Trophoblast cell (in vitro differentiated cells and primary cell): ENCODE measurements around the gene NFATC1.
A peak's percentile ranks its signal among the peaks of the same experiment; 100 is the strongest.

Source experiments
- DNase-seq, 2 donors: peaks; one replicate each; pipeline ENCODE4 v3.0.0-alpha.2; 2016
- H2AFZ ChIP-seq: 2 replicates; pipeline ENCODE4 v1.6.1; 2013; ENCODE audit warnings: low read length, moderate library complexity, mild to moderate bottlenecking; ENCODE audit not compliant: insufficient read depth, poor library complexity
- H2AK5ac ChIP-seq: 2 replicates; pipeline ENCODE4 v1.6.1; 2013; ENCODE audit warnings: mild to moderate bottlenecking, low read length
- H2BK120ac ChIP-seq: 2 replicates; pipeline ENCODE4 v1.6.1; 2013; ENCODE audit warnings: low read length, mild to moderate bottlenecking, moderate library complexity; ENCODE audit not compliant: insufficient read depth, poor library complexity
- H2BK12ac ChIP-seq: 2 replicates; pipeline ENCODE4 v1.6.1; 2013; ENCODE audit warnings: mild to moderate bottlenecking, low read length, moderate library complexity
- H2BK5ac ChIP-seq: 2 replicates; pipeline ENCODE4 v1.6.1; 2013; ENCODE audit warnings: low read length, low read depth, moderate library complexity, mild to moderate bottlenecking; ENCODE audit not compliant: poor library complexity
- H3K14ac ChIP-seq: 2 replicates; pipeline ENCODE4 v1.6.1; 2013; ENCODE audit warnings: mild to moderate bottlenecking, low read length
- H3K18ac ChIP-seq: 2 replicates; pipeline ENCODE4 v1.6.1; 2013; ENCODE audit warnings: mild to moderate bottlenecking, low read length
- H3K23ac ChIP-seq: 2 replicates; pipeline ENCODE4 v1.6.1; 2013; ENCODE audit warnings: low read length
- H3K27ac ChIP-seq: 2 replicates; pipeline ENCODE4 v1.5.1; 2013; ENCODE audit warnings: low read depth, mild to moderate bottlenecking, inconsistent platforms, low read length, moderate library complexity
- H3K27me3 ChIP-seq: 2 replicates; pipeline ENCODE4 v1.6.1; 2013; ENCODE audit warnings: inconsistent platforms, mild to moderate bottlenecking, low read length, moderate library complexity; ENCODE audit not compliant: insufficient read depth
- H3K36me3 ChIP-seq, 2 experiments: 1 replicate in 1 of 2; 2 replicates in 1 of 2; pipeline ENCODE4 v1.6.1; 2013; ENCODE audit warnings: low read length in 2 of 2, mild to moderate bottlenecking in 2 of 2, moderate library complexity in 1 of 2; ENCODE audit not compliant: insufficient read depth in 2 of 2, control insufficient read depth in 1 of 2
- H3K4ac ChIP-seq: 2 replicates; pipeline ENCODE4 v1.6.1; 2013; ENCODE audit warnings: low read depth, mild to moderate bottlenecking, low read length, moderate library complexity
- H3K4me1 ChIP-seq, 2 experiments: 1 replicate in 1 of 2; 2 replicates in 1 of 2; pipeline ENCODE4 v1.6.1; 2013; ENCODE audit warnings: low read length in 2 of 2, mild to moderate bottlenecking in 2 of 2, moderate library complexity in 1 of 2; ENCODE audit not compliant: insufficient read depth in 2 of 2, control insufficient read depth in 1 of 2
- H3K4me2 ChIP-seq: 2 replicates; pipeline ENCODE4 v1.6.1; 2013; ENCODE audit warnings: inconsistent platforms, mild to moderate bottlenecking, low read length, moderate library complexity
- H3K4me3 ChIP-seq: 2 replicates; pipeline ENCODE4 v1.5.1; 2013; ENCODE audit warnings: mild to moderate bottlenecking, low read depth, low read length, inconsistent platforms
- H3K79me1 ChIP-seq: one replicate; pipeline ENCODE4 v1.6.1; 2013; ENCODE audit warnings: low read length
- H3K79me2 ChIP-seq: 2 replicates; pipeline ENCODE4 v1.6.1; 2013; ENCODE audit warnings: low read length, mild to moderate bottlenecking; ENCODE audit not compliant: control insufficient read depth, insufficient read depth, poor library complexity
- H3K9ac ChIP-seq: 2 replicates; pipeline ENCODE4 v1.6.1; 2013; ENCODE audit warnings: mild to moderate bottlenecking, low read length
- H3K9me3 ChIP-seq: 2 replicates; pipeline ENCODE4 v1.6.1; 2013; ENCODE audit warnings: low read depth, mild to moderate bottlenecking, control low read depth, inconsistent platforms, low read length; ENCODE audit not compliant: insufficient read depth
- H4K12ac ChIP-seq: 2 replicates; pipeline ENCODE4 v1.6.1; 2013; ENCODE audit warnings: low read depth, mild to moderate bottlenecking, low read length, moderate library complexity
- H4K8ac ChIP-seq: 2 replicates; pipeline ENCODE4 v1.6.1; 2013; ENCODE audit warnings: low read depth, mild to moderate bottlenecking, low read length, moderate library complexity
- H4K91ac ChIP-seq: one replicate; pipeline ENCODE4 v1.6.1; 2013; ENCODE audit warnings: low read depth, mild to moderate bottlenecking, low read length, moderate library complexity
- WGBS: extraction: QIAGEN DNeasy Blood & Tissue Kit; methylation state at CpG from one replicate; pipeline ENCODE4 v1.1.7; 2013; ENCODE audit warnings: missing lambda C conversion rate; ENCODE audit not compliant: insufficient read length, insufficient coverage; ENCODE audit errors: extremely low coverage; 5-methylcytosine and 5-hydroxymethylcytosine counted together

NFATC1 gene

DNA sequence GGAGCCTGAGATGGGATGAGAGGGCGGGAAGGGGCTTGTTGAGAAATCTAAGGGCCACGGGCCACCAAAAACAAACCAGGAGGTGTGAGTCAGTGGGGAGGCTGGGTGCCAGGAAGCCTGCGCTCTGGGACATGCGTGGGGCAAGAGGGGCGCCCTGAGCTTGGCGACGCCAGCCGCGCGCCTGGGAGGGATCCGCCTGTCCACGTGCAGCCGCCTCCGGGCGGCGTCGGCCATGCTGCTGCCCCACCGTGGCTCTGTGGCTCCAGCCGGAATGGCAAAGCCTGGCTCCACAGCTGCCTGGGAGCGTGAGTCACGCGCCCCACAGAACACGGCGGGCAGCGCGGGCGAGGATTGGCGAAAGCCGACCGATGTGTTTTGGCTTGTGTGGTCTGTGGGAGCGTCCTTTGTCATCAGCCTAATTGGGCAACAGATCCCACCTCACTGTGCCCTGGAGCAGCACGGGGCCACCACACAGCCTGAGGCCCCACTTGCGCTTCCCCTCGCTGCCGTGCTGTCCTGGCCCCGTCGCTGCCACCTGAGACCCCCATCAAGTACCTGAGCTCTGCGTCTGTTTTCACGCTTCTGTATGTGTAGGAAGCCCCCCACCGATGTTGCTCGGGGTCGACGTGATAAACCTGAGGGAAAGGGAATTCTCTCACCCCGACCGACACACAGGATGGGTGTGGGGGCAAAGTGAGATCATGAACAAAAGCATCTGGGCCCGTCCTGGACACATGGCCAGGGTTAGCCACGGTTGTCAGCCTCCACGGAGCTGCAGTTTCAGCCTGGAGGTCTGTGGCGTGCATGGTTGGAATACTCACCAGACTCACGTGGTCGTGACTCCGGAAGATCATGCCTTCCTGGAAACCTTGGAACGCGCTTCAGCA, 80.5 kb downstream of the NFATC1 start:
- peak in 1 of 2 donors; percentile 57 for DNase-seq
- Histone ChIP-seq H4K12ac (no peak overlapping the region), H3K27me3 (no peaks in the 10 kb centered on the region), H2BK12ac (no peak overlapping the region), H2BK5ac (no peak overlapping the region), H4K8ac (no peak overlapping the region), H3K4ac (no peak overlapping the region), H3K18ac (no peak overlapping the region), H3K9me3 (peaks cover 22% of the 10 kb centered on the region), H3K23ac (no peak overlapping the region), H4K91ac (no peak overlapping the region), H3K79me1 (no peaks in the 10 kb centered on the region), H3K9ac (no peak overlapping the region), H3K36me3 (no peaks in the 10 kb centered on the region), H2AFZ (no peak overlapping the region), H3K27ac (no peak overlapping the region), H3K4me3 (no peak overlapping the region), H3K4me1 (peaks cover 0 to 6% of the 10 kb centered on the region in 2 experiments), H3K14ac (no peak overlapping the region), H3K4me2 (no peak overlapping the region), H3K79me2 (no peaks in the 10 kb centered on the region), H2BK120ac (no peak overlapping the region), H2AK5ac (no peak overlapping the region)
- no CpG with 5 or more reads among the region's 54 CpGs for WGBS

DNA sequence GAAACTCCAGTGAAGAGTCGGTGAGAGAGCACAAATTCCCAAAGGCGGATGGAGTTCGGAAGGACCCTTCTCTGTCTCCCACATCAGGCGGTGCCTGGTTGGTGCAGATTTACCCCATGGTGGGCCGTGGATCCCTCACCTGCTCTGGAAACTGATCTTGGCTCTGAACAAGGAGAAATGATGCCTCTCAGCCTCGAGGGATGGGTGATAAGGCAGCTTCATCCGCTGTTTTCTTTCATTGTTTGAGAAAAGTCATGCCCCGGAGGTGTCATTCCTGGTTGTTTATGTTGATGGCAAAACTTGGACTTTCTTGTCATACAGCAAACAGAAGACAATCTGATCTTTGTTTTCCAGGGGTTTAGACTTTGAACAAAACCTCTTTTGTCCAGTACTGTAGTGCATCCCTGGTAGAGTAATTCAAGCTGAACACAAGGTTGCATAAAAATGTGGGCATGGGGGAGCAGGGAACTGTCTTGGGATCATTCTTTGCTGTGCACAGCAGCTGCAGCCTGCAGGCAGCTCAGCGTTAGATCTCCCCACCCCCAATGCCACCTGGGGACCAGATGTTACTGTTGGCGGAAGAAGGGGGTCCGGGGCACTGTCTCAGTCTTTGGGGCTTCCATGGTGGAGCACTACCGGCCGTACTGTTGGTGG, 81.3 kb downstream of the NFATC1 start:
- no CpG with 5 or more reads among the region's 13 CpGs for WGBS
- Histone ChIP-seq H3K9me3 (peaks cover 22% of the 10 kb centered on the region), H3K23ac (no peak overlapping the region), H4K91ac (no peak overlapping the region), H3K4me1 (peaks cover 0 to 9% of the 10 kb centered on the region in 2 experiments), H4K8ac (no peak overlapping the region), H4K12ac (no peak overlapping the region), H3K79me2 (no peaks in the 10 kb centered on the region), H2BK5ac (no peak overlapping the region), H2AK5ac (no peak overlapping the region), H3K4me3 (no peak overlapping the region), H2BK12ac (no peak overlapping the region), H3K4ac (no peak overlapping the region), H3K9ac (no peak overlapping the region), H3K27ac (no peak overlapping the region), H2BK120ac (no peak overlapping the region), H3K4me2 (no peak overlapping the region), H3K27me3 (no peaks in the 10 kb centered on the region), H3K36me3 (no peaks in the 10 kb centered on the region), H2AFZ (no peak overlapping the region), H3K79me1 (no peaks in the 10 kb centered on the region), H3K18ac (no peak overlapping the region), H3K14ac (no peak overlapping the region)
- DNase-seq: peak in 1 of 2 donors; percentile 54

DNA sequence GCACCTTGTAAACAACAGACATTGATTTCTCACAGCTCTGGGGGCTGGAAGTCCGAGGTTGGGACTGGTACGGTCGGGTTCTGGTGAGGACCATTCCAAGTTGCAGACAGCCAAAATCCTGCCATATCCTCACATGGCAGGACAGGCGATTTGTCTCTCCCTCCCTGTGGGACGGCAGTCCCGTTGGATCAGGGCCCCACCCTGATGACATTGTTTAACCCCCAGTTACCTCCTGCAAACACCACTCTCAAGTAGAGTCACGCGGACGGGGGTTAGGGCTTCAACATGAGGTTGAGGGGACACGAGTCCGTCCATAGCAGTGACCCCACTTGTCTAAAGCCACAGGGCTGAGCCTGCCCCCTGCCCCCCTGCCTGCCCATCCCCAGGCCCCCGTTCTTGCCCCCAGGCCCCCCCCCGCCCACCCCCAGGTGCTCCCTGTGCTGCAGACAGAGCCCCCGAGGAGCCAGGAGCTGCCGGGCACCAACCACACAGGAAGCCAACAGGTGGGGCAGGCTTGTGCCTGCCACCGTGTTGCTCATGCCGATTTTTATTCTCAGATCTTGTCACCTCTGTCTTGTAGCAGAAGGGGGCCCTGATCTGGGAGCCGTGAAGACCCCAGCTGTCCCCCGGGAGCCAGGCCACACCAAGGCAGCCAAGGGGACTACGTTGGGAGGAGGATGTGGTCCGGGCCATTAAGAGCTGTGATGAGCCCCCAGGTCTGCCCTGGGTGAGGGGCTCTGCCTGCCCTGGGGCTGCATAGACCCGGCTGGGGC, 82.2 kb downstream of the NFATC1 start:
- H3K18ac ChIP-seq: no peak overlapping the region
- H3K9ac ChIP-seq: no peak overlapping the region
- no peak overlapping the region for H2AFZ ChIP-seq
- no peak for DNase-seq
- H3K27me3 ChIP-seq: no peaks in the 10 kb centered on the region
- H4K8ac ChIP-seq: no peak overlapping the region
- H2BK5ac ChIP-seq: no peak overlapping the region
- H2BK12ac ChIP-seq: no peak overlapping the region
- no peak overlapping the region for H3K27ac ChIP-seq
- H4K91ac ChIP-seq: no peak overlapping the region
- peaks cover 0 to 9% of the 10 kb centered on the region in 2 experiments for H3K4me1 ChIP-seq
- no peak overlapping the region for H2AK5ac ChIP-seq
- no peak overlapping the region for H4K12ac ChIP-seq
- H3K14ac ChIP-seq: no peak overlapping the region
- peaks cover 21% of the 10 kb centered on the region for H3K9me3 ChIP-seq
- no peaks in the 10 kb centered on the region for H3K79me2 ChIP-seq
- no peaks in the 10 kb centered on the region for H3K36me3 ChIP-seq
- H3K23ac ChIP-seq: no peak overlapping the region
- WGBS: no CpG with 5 or more reads among the region's 22 CpGs
- no peak overlapping the region for H3K4me3 ChIP-seq
- no peaks in the 10 kb centered on the region for H3K79me1 ChIP-seq
- no peak overlapping the region for H3K4ac ChIP-seq
- no peak overlapping the region for H3K4me2 ChIP-seq
- H2BK120ac ChIP-seq: no peak overlapping the region

DNA sequence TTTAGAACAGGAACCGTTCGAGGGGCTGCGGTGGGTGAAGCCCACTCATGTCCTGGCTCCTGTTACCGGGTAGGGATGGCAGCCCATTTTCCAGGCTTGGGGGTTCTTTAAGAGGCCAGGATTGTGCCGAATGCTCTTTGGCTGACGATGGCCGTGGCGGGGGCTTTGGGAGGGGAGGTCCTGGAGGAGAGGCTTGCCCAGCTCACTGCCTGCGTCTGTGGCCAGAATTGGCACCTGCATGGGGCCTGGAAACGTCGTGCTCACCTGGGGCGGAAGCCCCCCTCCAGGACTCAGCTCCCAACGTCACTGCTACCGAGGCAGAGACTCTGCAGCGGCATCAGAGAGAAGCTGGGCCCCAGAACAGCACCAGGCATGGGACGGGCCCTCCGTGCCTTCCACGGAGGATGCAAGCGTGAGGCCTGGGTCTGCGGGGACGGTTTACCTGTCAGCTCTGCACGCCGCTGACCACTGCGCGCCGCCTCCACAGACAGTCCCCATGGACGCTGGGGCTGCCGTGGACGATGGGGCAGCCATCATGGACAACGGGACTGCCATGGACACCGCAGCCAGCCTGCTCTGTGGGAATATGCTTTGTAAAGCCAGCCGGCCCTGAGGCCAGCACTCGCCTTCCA, 82.9 kb downstream of the NFATC1 start:
- Histone ChIP-seq H4K12ac (no peak overlapping the region), H3K18ac (no peak overlapping the region), H4K91ac (no peak overlapping the region), H3K27me3 (no peaks in the 10 kb centered on the region), H3K4me1 (peaks cover 0 to 9% of the 10 kb centered on the region in 2 experiments), H3K9me3 (peaks cover 17% of the 10 kb centered on the region), H3K4ac (no peak overlapping the region), H3K14ac (no peak overlapping the region), H2AK5ac (no peak overlapping the region), H3K9ac (no peak overlapping the region), H2AFZ (no peak overlapping the region), H2BK120ac (no peak overlapping the region), H3K36me3 (no peaks in the 10 kb centered on the region), H2BK5ac (no peak overlapping the region), H3K4me3 (no peak overlapping the region), H3K79me2 (no peaks in the 10 kb centered on the region), H2BK12ac (no peak overlapping the region), H4K8ac (no peak overlapping the region), H3K4me2 (no peak overlapping the region), H3K27ac (no peak overlapping the region), H3K79me1 (no peaks in the 10 kb centered on the region), H3K23ac (no peak overlapping the region)
- no peak for DNase-seq
- WGBS: no CpG with 5 or more reads among the region's 33 CpGs
